Activated T-helper 1 cell treated with anti-CD3 and anti-CD28 coated beads, Interleukin-12 subunit alpha, Interleukin-12 subunit beta, Interleukin-2, Interleukin-4 antibody, amounts not matched to agents 30 ng/mL and 10 ng/mL and 1 ng/mL, durations not matched to agents 14 hours and 24 hours and 36 hours (primary cell): ENCODE data around the gene GPRC5B. TPM values are rescaled to one million over a fixed set of nuclear protein-coding genes. Genes with fewer than 3 reads are reported as not detected.

Source experiments
- DNase-seq: peaks from one replicate; pipeline ENCODE4 v3.0.0; 2021; ENCODE audit warnings: low spot score
- H3K27ac Mint-ChIP-seq: one replicate; pipeline ENCODE4 v1.8.0; 2021; ENCODE audit warnings: mild to moderate bottlenecking, mixed read lengths
- H3K27me3 Mint-ChIP-seq: one replicate; pipeline ENCODE4 v1.8.0; 2022; ENCODE audit warnings: mild to moderate bottlenecking, moderate library complexity, mixed read lengths; ENCODE audit not compliant: insufficient read depth
- H3K36me3 Mint-ChIP-seq: one replicate; pipeline ENCODE4 v1.8.0; 2021; ENCODE audit warnings: low read depth, mixed read lengths
- H3K4me1 Mint-ChIP-seq: one replicate; pipeline ENCODE4 v1.8.0; 2021; ENCODE audit warnings: low read depth, mixed read lengths
- H3K4me3 Mint-ChIP-seq: one replicate; pipeline ENCODE4 v1.8.0; 2021; ENCODE audit warnings: mild to moderate bottlenecking, moderate library complexity, mixed read lengths
- H3K9me3 Mint-ChIP-seq: one replicate; pipeline ENCODE4 v1.8.0; 2021; ENCODE audit warnings: mixed read lengths
- intact Hi-C: fragments of 100-400 bp; cut with micrococcal nuclease; formaldehyde crosslinking; loops from one replicate; pipeline ENCODE4 v1.15.1; 2024
- total RNA-seq: library from RNA; stranded (reverse); gene quantifications from 2 replicates; pipeline ENCODE4 v1.2.3, GENCODE V29; 2022

Gene GPRC5B
- total RNA-seq, 1 donor from 2014 or later: not detected

GRCh38 chr16:19874851-19875546, 9.6 kb downstream of the GPRC5B start:
- DNase-seq: no peak
- H3K4me3 Mint-ChIP-seq: no peak overlapping the region
- no peaks in the 10 kb centered on the region for H3K9me3 Mint-ChIP-seq
- H3K36me3 Mint-ChIP-seq: no peaks in the 10 kb centered on the region
- no peak overlapping the region for H3K27ac Mint-ChIP-seq
- H3K27me3 Mint-ChIP-seq: peaks cover 6% of the 10 kb centered on the region
- H3K4me1 Mint-ChIP-seq: no peaks in the 10 kb centered on the region
- intact Hi-C loops: no loop called here

- DNase-seq: no peak
- Mint-ChIP-seq H3K9me3 (no peaks in the 10 kb centered on the region), H3K4me1 (no peaks in the 10 kb centered on the region), H3K27me3 (peaks cover 6% of the 10 kb centered on the region), H3K27ac (no peak overlapping the region), H3K4me3 (no peak overlapping the region), H3K36me3 (no peaks in the 10 kb centered on the region)
- intact Hi-C loops: no loop called here
These were observed 10.6 kb downstream of the GPRC5B start for GRCh38 chr16:19874026-19874425.

- H3K36me3 Mint-ChIP-seq: no peaks in the 10 kb centered on the region
- H3K27ac Mint-ChIP-seq: no peak overlapping the region
- no peaks in the 10 kb centered on the region for H3K9me3 Mint-ChIP-seq
- peaks cover 6% of the 10 kb centered on the region for H3K27me3 Mint-ChIP-seq
- no peak for DNase-seq
- H3K4me1 Mint-ChIP-seq: no peaks in the 10 kb centered on the region
- no peak overlapping the region for H3K4me3 Mint-ChIP-seq
- intact Hi-C loops: no loop called here
These were observed 11.7 kb downstream of the GPRC5B start for GRCh38 chr16:19872935-19873334.

- intact Hi-C loops: no loop called here
- no peak overlapping the region for H3K27ac Mint-ChIP-seq
- no peaks in the 10 kb centered on the region for H3K9me3 Mint-ChIP-seq
- DNase-seq: no peak
- peaks cover 6% of the 10 kb centered on the region for H3K27me3 Mint-ChIP-seq
- no peak overlapping the region for H3K4me3 Mint-ChIP-seq
- no peaks in the 10 kb centered on the region for H3K36me3 Mint-ChIP-seq
- H3K4me1 Mint-ChIP-seq: no peaks in the 10 kb centered on the region
These were observed 12.3 kb downstream of the GPRC5B start for GRCh38 chr16:19872179-19872863.

GRCh38 chr16:19871721-19872120, 12.9 kb downstream of the GPRC5B start:
- Mint-ChIP-seq H3K4me3 (no peak overlapping the region), H3K9me3 (no peaks in the 10 kb centered on the region), H3K4me1 (no peaks in the 10 kb centered on the region), H3K27ac (no peak overlapping the region), H3K36me3 (no peaks in the 10 kb centered on the region), H3K27me3 (peaks cover 6% of the 10 kb centered on the region)
- intact Hi-C loops: no loop called here
- DNase-seq: no peak

GRCh38 chr16:19868421-19868820, 16.2 kb downstream of the GPRC5B start:
- intact Hi-C loops: no loop called here
- H3K4me3 Mint-ChIP-seq: no peak overlapping the region
- H3K9me3 Mint-ChIP-seq: no peaks in the 10 kb centered on the region
- no peak overlapping the region for H3K27ac Mint-ChIP-seq
- no peaks in the 10 kb centered on the region for H3K36me3 Mint-ChIP-seq
- no peak for DNase-seq
- no peaks in the 10 kb centered on the region for H3K4me1 Mint-ChIP-seq
- peaks cover 3% of the 10 kb centered on the region for H3K27me3 Mint-ChIP-seq

GRCh38 chr16:19864566-19864965, 20.1 kb downstream of the GPRC5B start:
- DNase-seq: no peak
- no peak overlapping the region for H3K27ac Mint-ChIP-seq
- no peaks in the 10 kb centered on the region for H3K27me3 Mint-ChIP-seq
- no peaks in the 10 kb centered on the region for H3K9me3 Mint-ChIP-seq
- H3K4me1 Mint-ChIP-seq: no peaks in the 10 kb centered on the region
- intact Hi-C loops: no loop called here
- H3K4me3 Mint-ChIP-seq: no peak overlapping the region
- H3K36me3 Mint-ChIP-seq: no peaks in the 10 kb centered on the region

GRCh38 chr16:19863990-19864389, 20.7 kb downstream of the GPRC5B start:
- H3K4me1 Mint-ChIP-seq: no peaks in the 10 kb centered on the region
- intact Hi-C loops: no loop called here
- H3K4me3 Mint-ChIP-seq: no peak overlapping the region
- H3K9me3 Mint-ChIP-seq: no peaks in the 10 kb centered on the region
- no peaks in the 10 kb centered on the region for H3K36me3 Mint-ChIP-seq
- no peak overlapping the region for H3K27ac Mint-ChIP-seq
- H3K27me3 Mint-ChIP-seq: no peaks in the 10 kb centered on the region
- DNase-seq: no peak

GRCh38 chr16:19861811-19862327, 22.8 kb downstream of the GPRC5B start:
- Mint-ChIP-seq H3K4me1 (no peaks in the 10 kb centered on the region), H3K9me3 (no peaks in the 10 kb centered on the region), H3K27ac (no peak overlapping the region), H3K4me3 (no peak overlapping the region), H3K36me3 (no peaks in the 10 kb centered on the region), H3K27me3 (no peaks in the 10 kb centered on the region)
- intact Hi-C loops: no loop called here
- no peak for DNase-seq

- H3K4me1 Mint-ChIP-seq: no peaks in the 10 kb centered on the region
- no peak overlapping the region for H3K27ac Mint-ChIP-seq
- no peak overlapping the region for H3K4me3 Mint-ChIP-seq
- intact Hi-C loops: no loop called here
- H3K27me3 Mint-ChIP-seq: no peaks in the 10 kb centered on the region
- H3K9me3 Mint-ChIP-seq: no peaks in the 10 kb centered on the region
- DNase-seq: no peak
- no peaks in the 10 kb centered on the region for H3K36me3 Mint-ChIP-seq
These were observed 23.5 kb downstream of the GPRC5B start for GRCh38 chr16:19861133-19861532.

GRCh38 chr16:19860166-19861041, 24.2 kb downstream of the GPRC5B start:
- no peaks in the 10 kb centered on the region for H3K9me3 Mint-ChIP-seq
- no peaks in the 10 kb centered on the region for H3K4me1 Mint-ChIP-seq
- no peak overlapping the region for H3K4me3 Mint-ChIP-seq
- H3K27ac Mint-ChIP-seq: no peak overlapping the region
- no peak for DNase-seq
- no peaks in the 10 kb centered on the region for H3K27me3 Mint-ChIP-seq
- H3K36me3 Mint-ChIP-seq: no peaks in the 10 kb centered on the region
- intact Hi-C loops: no loop called here

GRCh38 chr16:19859603-19860002, 25.0 kb downstream of the GPRC5B start:
- H3K4me1 Mint-ChIP-seq: no peaks in the 10 kb centered on the region
- H3K4me3 Mint-ChIP-seq: no peak overlapping the region
- no peak for DNase-seq
- H3K27me3 Mint-ChIP-seq: no peaks in the 10 kb centered on the region
- no peaks in the 10 kb centered on the region for H3K36me3 Mint-ChIP-seq
- H3K27ac Mint-ChIP-seq: no peak overlapping the region
- intact Hi-C loops: no loop called here
- no peaks in the 10 kb centered on the region for H3K9me3 Mint-ChIP-seq

GRCh38 chr16:19859166-19859565, 25.5 kb downstream of the GPRC5B start:
- no peaks in the 10 kb centered on the region for H3K27me3 Mint-ChIP-seq
- intact Hi-C loops: no loop called here
- no peaks in the 10 kb centered on the region for H3K9me3 Mint-ChIP-seq
- H3K27ac Mint-ChIP-seq: no peak overlapping the region
- no peak overlapping the region for H3K4me3 Mint-ChIP-seq
- DNase-seq: no peak
- H3K4me1 Mint-ChIP-seq: no peaks in the 10 kb centered on the region
- H3K36me3 Mint-ChIP-seq: no peaks in the 10 kb centered on the region
